Spleen (tissue), 7 donors: ENCODE data around the gene USP16.

ENCODE experiments used
- CTCF ChIP-seq, 11 experiments: fragments of 200-600 bp in 7 of 11; fragments of 450-650 bp in 4 of 11; sonication (generic) in 4 of 11; IDR thresholded peaks in 8 of 11; conservative IDR thresholded peaks in 3 of 11; 1 replicate in 7 of 11; 2 replicates in 4 of 11; pipeline versions ENCODE4 v1.4.0 to v1.8.0; 2016 to 2021; ENCODE audit warnings: antibody characterized with exemption in 11 of 11, inconsistent platforms in 4 of 11, mild to moderate bottlenecking in 1 of 11
- POLR2A ChIP-seq, 3 donors: fragments of 450-650 bp; IDR thresholded peaks; one replicate each; pipeline ENCODE4 v1.5.1; 2017; ENCODE audit warnings: antibody characterized with exemption in 3 of 3, mild to moderate bottlenecking in 1 of 3
- POLR2AphosphoS5 ChIP-seq, 3 donors: sonication (generic); formaldehyde crosslinking; IDR thresholded peaks; one replicate each; pipeline ENCODE4 v1.5.1; 2017; ENCODE audit warnings: antibody characterized with exemption in 3 of 3
- donor health status: DM: no; HTN: no; CAD: no; lungs with moderate emphysema.
- donor health status: DM: no; HTN: no; CAD: no.
- donor health status: DM: no; HTN: no; CAD: no.

- TF ChIP-seq POLR2A (IDR thresholded peaks at IDR 0.05), result no peak
- no peak for TF ChIP-seq CTCF (IDR thresholded peaks at IDR 0.05 in 8 of 11, conservative IDR thresholded peaks at IDR 0.05 in 3 of 11)
- no peak for TF ChIP-seq POLR2AphosphoS5 (IDR thresholded peaks at IDR 0.05)
These were observed 6.7 kb upstream of the USP16 start for GRCh38 chr21:29017639-29018237.
